HepG2 (cell line): ENCODE results near the gene TUBA4A. TPM values are rescaled to one million over a fixed set of nuclear protein-coding genes. Genes with fewer than 3 reads are reported as not detected.

ENCODE experiments used
- ATAC-seq: fragments of 200-7000 bp; cut with Tn5 transposase; 3 replicates; pipeline ENCODE4 v1.9.1; 2020; ENCODE audit warnings: mild to moderate bottlenecking, moderate library complexity
- BruUV-seq: library from RNA; stranded (reverse); fragments of 400-500 nt; replicated peaks from 2 replicates; lab custom pipeline; 2021; lab: Mats Ljungman, UMichigan
- CTCF ChIA-PET: fragments of 300-600 bp; formaldehyde crosslinking; extraction: SDS; loops from one replicate; lab custom pipeline; 2021; ENCODE audit warnings: low total read pairs, inconsistent platforms, low intra/inter-chr PET ratio; lab: Yijun Ruan, JAX
- POLR2A ChIA-PET: fragments of 350-600 bp; sonication (Branson Sonifier 250); formaldehyde crosslinking; loops from one replicate; lab custom pipeline; 2020; ENCODE audit warnings: antibody characterized with exemption, inconsistent platforms; lab: Yijun Ruan, JAX
- DNase-seq: peaks from one replicate; pipeline ENCODE4 v3.0.0-alpha.2; 2015; ENCODE audit warnings: low spot score
- FAIRE-seq: peaks from 3 replicates; lab custom pipeline; 2011; peaks lifted over from hg19 to GRCh38; lab: Jason Lieb, UNC
- H2AFZ ChIP-seq: one replicate; pipeline ENCODE4 v1.6.1; 2011; ENCODE audit warnings: low read length, inconsistent platforms
- H3K27ac ChIP-seq: fragments of 300-600 bp; 3 replicates; pipeline ENCODE4 v1.8.0; 2011; ENCODE audit warnings: mixed run types, mild to moderate bottlenecking, mixed read lengths, low read length, inconsistent platforms; ENCODE audit not compliant: insufficient read depth; ENCODE audit errors: extremely low read length
- H3K27me3 ChIP-seq, 2 experiments: fragments of 200-600 bp in 1 of 2; 2 replicates in 1 of 2; 3 replicates in 1 of 2; pipeline versions ENCODE4 v1.6.0 to v1.8.0; 2011; ENCODE audit warnings: low read length in 2 of 2, mild to moderate bottlenecking in 2 of 2, moderate library complexity in 2 of 2, inconsistent platforms in 1 of 2; ENCODE audit not compliant: insufficient read depth in 2 of 2, control insufficient read depth in 1 of 2
- H3K36me3 ChIP-seq, 2 experiments: fragments of 200-600 bp in 1 of 2; replicated peaks in 1 of 2; 2 replicates in 1 of 2; 3 replicates in 1 of 2; pipeline versions ENCODE4 v1.5.1 to v1.8.0; 2011; ENCODE audit warnings: low read length in 2 of 2, inconsistent platforms in 1 of 2; ENCODE audit not compliant: insufficient read depth in 2 of 2, control insufficient read depth in 1 of 2
- H3K4me1 ChIP-seq: 2 replicates; pipeline ENCODE4 v1.5.1; 2012; ENCODE audit warnings: low read length, inconsistent platforms; ENCODE audit not compliant: insufficient read depth
- H3K4me2 ChIP-seq: 2 replicates; pipeline ENCODE4 v1.6.0; 2011; ENCODE audit warnings: low read depth, low read length, inconsistent platforms
- H3K4me3 ChIP-seq, 3 experiments: fragments of 200-600 bp in 1 of 3; sonication (generic), shearing (Covaris generic) in 1 of 3; replicated peaks in 1 of 3; 2 replicates each; pipeline ENCODE4 v1.5.1; 2011 to 2016; ENCODE audit warnings: low read length in 3 of 3, inconsistent platforms in 2 of 3, low read depth in 2 of 3, mild to moderate bottlenecking in 2 of 3, control low read depth in 1 of 3, mixed read lengths in 1 of 3; ENCODE audit not compliant: insufficient read depth in 1 of 3
- H3K79me2 ChIP-seq: one replicate; pipeline ENCODE4 v1.6.1; 2011; ENCODE audit warnings: low read length, inconsistent platforms; ENCODE audit not compliant: insufficient read depth
- H3K9ac ChIP-seq: 2 replicates; pipeline ENCODE4 v1.6.0; 2011; ENCODE audit warnings: mild to moderate bottlenecking, low read depth, low read length, inconsistent platforms; ENCODE audit not compliant: insufficient read depth
- H3K9me3 ChIP-seq: 2 replicates; pipeline ENCODE4 v1.5.1; 2012; ENCODE audit warnings: mild to moderate bottlenecking, low read length
- H4K20me1 ChIP-seq: 2 replicates; pipeline ENCODE4 v1.6.0; 2011; ENCODE audit warnings: inconsistent platforms, mild to moderate bottlenecking, low read length, moderate library complexity; ENCODE audit not compliant: insufficient read depth
- AFF4 ChIP-seq: sonication (generic); formaldehyde crosslinking; IDR thresholded peaks from 2 replicates; pipeline ENCODE4 v1.4.0; 2020; ENCODE audit warnings: missing genetic modification reagents
- BORCS8-MEF2B ChIP-seq: sonication (generic); formaldehyde crosslinking; IDR thresholded peaks from 2 replicates; pipeline ENCODE4 v1.8.0; 2022; ENCODE audit warnings: mild to moderate bottlenecking, missing genetic modification reagents
- CAMTA2 ChIP-seq: sonication (generic); formaldehyde crosslinking; IDR thresholded peaks from 2 replicates; pipeline ENCODE4 v1.4.0; 2020; ENCODE audit warnings: mild to moderate bottlenecking, missing genetic modification reagents, borderline replicate concordance
- NFE2L2 ChIP-seq: fragments of 150-350 bp; IDR thresholded peaks from 2 replicates; pipeline ENCODE4 v1.6.1; 2014; ENCODE audit warnings: low read length
- NR0B2 ChIP-seq: sonication (generic); formaldehyde crosslinking; IDR thresholded peaks from 2 replicates; pipeline ENCODE4 v1.4.0; 2020; ENCODE audit warnings: mild to moderate bottlenecking, missing genetic modification reagents
- PRMT3 ChIP-seq: sonication (generic); formaldehyde crosslinking; IDR thresholded peaks from 2 replicates; pipeline ENCODE4 v1.8.1; 2022; ENCODE audit warnings: low read depth, mild to moderate bottlenecking, moderate library complexity, missing genetic modification reagents, borderline replicate concordance
- RARG ChIP-seq: sonication (generic); formaldehyde crosslinking; IDR thresholded peaks from 2 replicates; pipeline ENCODE4 v1.4.0; 2020; ENCODE audit warnings: low read depth, mild to moderate bottlenecking, missing genetic modification reagents
- RNF219 ChIP-seq: sonication (generic); formaldehyde crosslinking; IDR thresholded peaks from 2 replicates; pipeline ENCODE4 v1.5.0; 2020; ENCODE audit warnings: mild to moderate bottlenecking, missing genetic modification reagents
- ZNF510 ChIP-seq: sonication (generic); formaldehyde crosslinking; IDR thresholded peaks from 2 replicates; pipeline ENCODE4 v1.4.0; 2020; ENCODE audit warnings: low read depth, mild to moderate bottlenecking, missing genetic modification reagents
- ZNF543 ChIP-seq: sonication (generic); formaldehyde crosslinking; IDR thresholded peaks from 2 replicates; pipeline ENCODE4 v1.4.0; 2020; ENCODE audit warnings: mild to moderate bottlenecking, missing genetic modification reagents
- ZNF629 ChIP-seq: sonication (generic); formaldehyde crosslinking; conservative IDR thresholded peaks from 2 replicates; pipeline ENCODE4 v1.5.0; 2020; ENCODE audit warnings: missing genetic modification reagents
- ZNF672 ChIP-seq: sonication (generic); formaldehyde crosslinking; IDR thresholded peaks from 2 replicates; pipeline ENCODE4 v1.8.1; 2022; ENCODE audit warnings: missing genetic modification reagents
- ZNF816 ChIP-seq: sonication (generic); formaldehyde crosslinking; IDR thresholded peaks from 2 replicates; pipeline ENCODE4 v1.8.0; 2022; ENCODE audit warnings: missing genetic modification reagents, mild to moderate bottlenecking, borderline replicate concordance
- WGBS: methylation state at CpG from one replicate; pipeline ENCODE4 v1.1.6; 2017; ENCODE audit warnings: low lambda C conversion rate; 5-methylcytosine and 5-hydroxymethylcytosine counted together
- in situ Hi-C: cut with HindIII; loops from 2 replicates; pipeline ENCODE4 v1.10.0; 2017; ENCODE audit warnings: low pct_unique_long_range_greater_than_20kb; ENCODE audit not compliant: extremely low pct_ligation_motif_present
- intact Hi-C: fragments of 100-400 bp; cut with micrococcal nuclease; formaldehyde crosslinking; loops from one replicate; pipeline ENCODE4 v1.10.0; 2022; ENCODE audit not compliant: unreplicated experiment
- polyA plus RNA-seq, 8 experiments: library from polyadenylated mRNA; depleted of rRNA in 3 of 8; stranded (reverse) in 7 of 8; unstranded in 1 of 8; fragments of >200 nt; fragmentation: Illumina TruSeq in 4 of 8; extraction: Trizol in 4 of 8; gene quantifications; 2 replicates each; pipeline versions ENCODE4 v1.2.1 to v1.2.3, GENCODE V29; 2011 to 2016; ENCODE audit warnings: low read depth in 4 of 8, missing spikeins in 1 of 8, mixed read lengths in 1 of 8; ENCODE audit not compliant: insufficient read depth in 1 of 8
- total RNA-seq, 5 experiments: library from RNA; depleted of rRNA; stranded (reverse); fragments of >200 nt; fragmentation: Illumina TruSeq; extraction: Trizol; gene quantifications; 2 replicates each; pipeline ENCODE4 v1.2.3, GENCODE V29; 2016; ENCODE audit warnings: low read depth in 1 of 5

The TUBA4A gene
- total and polyA plus RNA-seq, 2 of the 13 experiments (the other 11 are each of a cell fraction or from before 2014, with no cell fraction given) = 1.3 to 12.7 TPM

- POLR2A ChIA-PET = interaction anchor here (0.7 to 3.3 kb wide), 22 partner anchors 9 to 277 kb away, joined by 3 to 70 read pairs (median 10); partner anchors contain the start of genes ABCB6, ANKZF1, ATG9A and CNPPD1
- H3K4me2 ChIP-seq = peak overlapping the region; percentile 96
- H3K9ac ChIP-seq = peak overlapping the region; percentile 80
- peak; percentile 45 for ATAC-seq
- H3K27ac ChIP-seq = peak overlapping the region; percentile 62
- in situ Hi-C loops (no loop called here), intact Hi-C loops (loop anchor here (1.0 kb wide), 3 partner anchors 16 to 118 kb away; partner anchors contain the start of gene NHEJ1)
- no peaks in the 10 kb centered on the region for H4K20me1 ChIP-seq
- DNase-seq = no peak
- H3K9me3 ChIP-seq = no peaks in the 10 kb centered on the region
- peaks cover 2 to 10% of the 10 kb centered on the region in 2 experiments; a peak in 4 of 5 replicates for H3K36me3 ChIP-seq
- 4% methylated on average over 9 of the region's 9 CpGs for WGBS
- FAIRE-seq = no peak
- H3K4me1 ChIP-seq = peaks cover 39% of the 10 kb centered on the region
- H3K27me3 ChIP-seq = peaks cover 0 to 7% of the 10 kb centered on the region in 2 experiments; a peak in 1 of 5 replicates
- BruUV-seq = TSS peak; percentile 84
- peak overlapping the region; percentile 59 to 77 (median 73) for H3K4me3 ChIP-seq
- CTCF ChIA-PET = interaction anchor here (0.9 to 5.4 kb wide), 4 partner anchors 16 to 119 kb away, joined by 3 to 88 read pairs (median 16); partner anchors contain the start of gene NHEJ1
- no peaks in the 10 kb centered on the region for H3K79me2 ChIP-seq
- peak overlapping the region; percentile 66 for H2AFZ ChIP-seq
- TF ChIP-seq ZNF816 (CRISPR knock-in tag) (0 out of 2 replicates have a peak, but pooled peaks have one; percentile 17), AFF4 (no peak), BORCS8-MEF2B (CRISPR knock-in tag) (no peak), ZNF543 (CRISPR knock-in tag) (no peak), PRMT3 (0 out of 2 replicates have a peak, but pooled peaks have one; percentile 14), ZNF629 (CRISPR knock-in tag) (no peak), RARG (CRISPR knock-in tag) (0 out of 2 replicates have a peak, but pooled peaks have one; percentile 25), NR0B2 (CRISPR knock-in tag) (no peak), ZNF672 (CRISPR knock-in tag) (no peak), NFE2L2 (no peak), CAMTA2 (CRISPR knock-in tag) (no peak; the same call in 1 of the 2 replicates), RNF219 (CRISPR knock-in tag) (peak; percentile 80; the same call in 1 of the 2 replicates), ZNF510 (CRISPR knock-in tag) (peak; percentile 29; the same call in 1 of the 2 replicates)
These were observed 25.0 kb upstream of the TUBA4A start for GRCh38 chr2:219278655-219279150.
